Skin of body (tissue), 2 donors: Measurements from ENCODE around the gene OR56A1. TPM values are rescaled to one million over a fixed set of nuclear protein-coding genes. Genes with fewer than 3 reads are reported as not detected.
"Not testable (repeated sequence)": the region's sequence is repeated elsewhere in the genome, so short reads cannot be mapped to it uniquely, and the experiment has no call there.

Experiments
- DNase-seq: peaks from one replicate; lab custom pipeline; 2025; lab: John Stamatoyannopoulos, UW
- total RNA-seq: library from RNA; depleted of rRNA; stranded (reverse); fragments of >200 nt; gene quantifications from one replicate; pipeline ENCODE4 v1.2.3, GENCODE V29; 2014

Gene OR56A1
- not detected for total RNA-seq

DNA sequence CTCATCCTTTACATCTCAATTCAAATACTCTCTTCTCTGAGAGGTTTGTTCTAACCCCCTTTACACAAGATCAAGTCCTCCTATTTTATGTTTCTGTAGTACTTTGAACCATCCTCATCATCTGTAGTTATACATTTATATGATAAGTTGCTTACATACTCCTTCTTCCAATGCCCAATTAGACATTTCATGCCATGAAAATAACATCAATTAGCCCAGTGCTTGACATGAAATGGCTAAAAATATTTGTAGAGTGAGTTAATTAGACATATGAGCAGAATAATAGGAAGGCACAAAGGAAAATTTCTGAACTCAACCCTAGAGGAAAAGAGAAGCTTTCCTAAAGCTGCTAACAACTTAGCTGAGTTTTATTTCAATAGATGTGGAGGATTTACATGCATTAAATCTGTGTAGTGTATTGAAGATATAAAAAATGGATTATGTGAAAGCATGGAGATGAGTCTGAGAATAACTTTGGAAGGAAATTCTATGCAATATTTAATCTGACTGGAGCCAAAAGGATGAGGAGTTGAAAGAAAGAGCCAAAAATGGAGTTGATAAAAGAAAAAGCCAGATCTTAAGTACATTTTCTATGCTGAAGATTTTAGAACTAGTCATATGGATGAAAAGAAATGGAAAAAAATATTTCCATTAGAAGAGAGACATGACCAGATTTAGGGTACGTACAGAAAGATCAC, at the start of gene OR56A1:
Gene OR56A1 (minus strand): TSS at position 51 of the 698 bp plus-strand sequence. CDS start 3,066 bp downstream, outside the sequence.
- no peak for DNase-seq

GRCh38 chr11:6079463-6079862, 48.9 kb upstream of the OR56A1 start:
- no peak for DNase-seq

- DNase-seq = no peak
These were observed 47.2 kb upstream of the OR56A1 start for GRCh38 chr11:6077723-6078122.

DNA sequence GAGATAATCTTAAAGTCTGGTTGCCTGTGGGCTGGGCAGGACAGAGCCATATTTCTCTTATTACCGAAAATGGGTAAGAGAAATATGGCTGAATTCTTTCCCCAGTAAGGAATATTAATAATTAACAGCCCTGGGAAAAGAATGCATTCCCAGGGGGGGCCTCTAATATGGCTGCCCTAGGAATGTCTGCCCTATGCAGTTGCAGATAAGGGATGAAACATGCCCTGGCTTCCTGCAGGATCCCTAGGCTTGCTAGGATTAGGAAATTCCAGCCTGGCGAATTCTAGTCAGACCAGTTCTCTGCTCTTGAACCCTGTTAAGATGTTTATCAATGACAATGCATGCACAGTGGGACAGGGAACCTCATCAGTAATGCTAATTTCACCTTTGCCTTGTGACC, 45.9 kb upstream of the OR56A1 start:
- DNase-seq = not testable (repeated sequence)

DNA sequence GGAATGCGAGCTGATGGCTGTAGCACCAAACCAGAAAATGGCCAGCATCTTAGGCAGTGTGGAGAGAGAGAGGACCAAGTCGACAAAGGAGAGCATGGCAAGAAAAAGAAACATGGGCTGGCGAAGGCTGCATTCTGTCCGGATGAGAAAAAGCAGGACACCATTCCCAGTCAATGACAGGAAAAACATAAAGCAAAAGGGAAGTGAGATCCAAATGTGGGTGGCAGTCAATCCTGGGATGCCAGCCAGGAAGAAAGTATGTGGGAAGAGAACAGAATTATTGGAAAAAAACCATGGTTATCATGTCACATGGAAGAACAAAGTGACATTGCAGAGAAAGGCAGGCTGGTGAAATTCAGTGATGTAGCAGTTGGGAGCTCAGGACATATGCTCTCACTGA, 36.9 kb upstream of the OR56A1 start:
- no peak for DNase-seq

DNA sequence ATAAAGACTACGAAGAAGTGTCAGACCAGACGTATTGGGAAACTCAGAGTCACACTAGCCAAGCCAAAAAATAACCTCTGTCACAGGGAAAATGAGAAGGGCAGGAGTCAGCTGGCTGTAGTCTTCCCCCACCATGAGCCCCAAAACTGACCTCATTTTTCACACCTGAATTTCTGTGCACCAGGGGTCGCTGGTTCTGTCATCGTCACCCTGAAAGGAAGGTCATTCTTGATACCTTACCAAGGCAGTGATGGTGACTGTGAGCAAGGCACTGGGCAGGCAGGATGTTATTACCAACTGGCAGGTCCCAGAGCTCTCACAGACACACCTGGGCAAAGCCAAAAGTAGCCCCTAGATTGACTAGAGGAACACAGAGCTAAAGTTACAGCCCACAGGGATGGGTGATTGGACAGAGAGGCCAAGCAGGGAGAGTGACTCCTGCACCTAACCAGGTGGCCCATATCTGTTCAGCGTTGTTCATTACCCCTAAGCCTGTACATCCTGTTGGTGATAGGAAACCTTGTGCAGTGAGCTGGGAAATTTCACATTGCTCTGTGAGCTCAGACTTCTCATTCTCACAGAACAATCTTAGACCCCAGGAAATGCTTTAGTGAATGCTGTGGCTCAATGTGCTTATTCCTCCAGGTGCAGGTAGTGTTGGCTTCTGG, 32.3 kb upstream of the OR56A1 start:
- DNase-seq = no peak

DNA sequence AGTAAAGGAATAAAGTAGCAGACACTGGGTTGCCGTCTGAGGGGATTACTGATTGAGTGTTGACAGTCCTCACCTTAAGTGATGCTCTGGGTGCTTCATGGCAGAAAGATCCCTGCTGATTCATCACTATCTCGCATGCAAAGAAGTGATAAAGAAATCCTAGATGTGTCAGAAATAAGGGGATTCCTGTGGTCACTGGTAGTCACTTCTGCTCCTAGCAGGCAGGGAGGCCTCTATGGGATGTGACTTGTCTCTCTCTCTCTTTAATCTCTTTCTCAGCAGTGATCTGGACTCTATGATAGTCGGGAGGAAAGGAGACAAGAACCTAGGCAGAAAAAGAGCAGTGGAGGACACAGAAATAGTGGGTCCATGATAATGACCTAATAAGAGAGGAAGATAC, 30.9 kb upstream of the OR56A1 start:
- DNase-seq = no peak

GRCh38 chr11:6057452-6057851, 26.9 kb upstream of the OR56A1 start:
- DNase-seq = no peak

DNA sequence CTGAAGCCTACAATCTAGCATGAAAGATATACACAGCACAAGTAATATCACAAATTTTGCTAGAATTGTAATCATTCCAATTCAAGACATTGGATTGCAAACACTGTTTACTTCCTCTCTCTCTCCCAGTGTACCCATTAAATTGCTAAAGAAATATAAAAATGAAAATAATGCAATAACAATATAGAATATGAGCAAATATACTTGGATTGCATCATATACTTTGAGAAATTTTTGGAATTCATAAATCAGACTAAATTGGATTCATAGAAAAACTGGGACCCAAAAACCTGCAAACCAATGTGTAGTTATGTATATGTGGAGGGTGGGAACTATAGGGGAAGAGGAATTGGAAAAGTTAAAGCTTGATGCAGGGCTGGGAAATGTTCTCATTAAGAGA, 25.0 kb upstream of the OR56A1 start:
- no peak for DNase-seq

- DNase-seq = no peak
These were observed 21.8 kb upstream of the OR56A1 start for GRCh38 chr11:6052374-6052773.

- DNase-seq = no peak
These were observed 10.3 kb upstream of the OR56A1 start for GRCh38 chr11:6040874-6041273.

GRCh38 chr11:6027501-6027900, 3.1 kb downstream of the OR56A1 start:
- no peak for DNase-seq

GRCh38 chr11:6025056-6025455, 5.5 kb downstream of the OR56A1 start:
- DNase-seq = no peak

DNA sequence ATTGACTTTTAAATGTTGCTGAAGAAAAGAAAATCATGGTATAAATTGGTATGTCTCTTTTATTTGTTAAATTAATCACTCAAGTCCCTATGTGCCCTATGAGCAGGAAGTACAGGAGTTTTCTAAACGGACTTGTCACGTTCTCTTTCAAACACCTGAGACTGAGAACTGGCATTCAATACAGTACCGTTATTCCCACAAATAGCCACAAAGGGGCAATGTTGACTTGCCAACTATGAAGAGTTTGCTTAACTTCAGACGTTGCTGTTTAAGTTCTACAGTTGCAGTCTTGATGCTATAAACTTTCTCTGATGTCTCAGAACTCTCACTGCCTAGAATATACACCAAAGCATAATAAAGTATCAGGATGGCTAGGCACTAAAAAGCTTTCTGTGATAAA, 7.6 kb downstream of the OR56A1 start:
- DNase-seq = no peak

- no peak for DNase-seq
These were observed 17.5 kb downstream of the OR56A1 start for GRCh38 chr11:6013042-6013441.

DNA sequence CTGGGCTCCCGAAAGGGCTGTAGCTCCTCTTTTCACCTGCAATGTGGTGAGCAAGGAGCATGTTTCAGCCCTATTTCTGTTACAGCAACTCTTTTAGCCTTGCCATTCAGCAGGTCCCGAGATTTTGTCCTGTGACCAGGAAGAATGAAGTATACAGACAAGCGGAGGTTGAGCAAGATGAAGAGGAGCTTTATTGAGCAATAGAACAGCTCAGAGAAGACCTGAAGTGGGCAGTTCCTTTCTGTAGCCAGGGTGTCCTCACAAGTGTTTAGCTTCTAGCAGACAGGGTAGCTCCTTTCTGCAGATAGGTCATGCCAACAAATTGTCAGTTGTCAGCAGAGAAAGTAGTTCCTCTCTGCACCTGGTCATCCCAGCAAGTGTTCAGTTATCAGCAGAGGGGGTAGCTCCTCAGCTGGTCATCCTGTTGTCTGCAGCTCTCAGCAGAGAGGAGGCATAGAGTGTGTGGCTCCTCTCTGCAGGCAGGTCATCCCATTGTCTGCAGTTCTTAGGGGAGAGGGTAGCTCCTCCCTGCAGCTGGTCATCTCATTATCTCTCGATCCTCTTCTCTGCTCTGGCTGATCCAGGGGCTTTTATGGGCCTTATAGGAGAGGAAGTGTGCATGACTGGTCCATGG, 18.4 kb downstream of the OR56A1 start:
- DNase-seq = no peak

- DNase-seq = no peak
These were observed 23.7 kb downstream of the OR56A1 start, which contains the start of gene OR56A4 for GRCh38 chr11:6006846-6007245. OR56A4 (minus strand) TSS chr11:6006946; CDS start chr11:6002992, 3,954 bp downstream.

DNA sequence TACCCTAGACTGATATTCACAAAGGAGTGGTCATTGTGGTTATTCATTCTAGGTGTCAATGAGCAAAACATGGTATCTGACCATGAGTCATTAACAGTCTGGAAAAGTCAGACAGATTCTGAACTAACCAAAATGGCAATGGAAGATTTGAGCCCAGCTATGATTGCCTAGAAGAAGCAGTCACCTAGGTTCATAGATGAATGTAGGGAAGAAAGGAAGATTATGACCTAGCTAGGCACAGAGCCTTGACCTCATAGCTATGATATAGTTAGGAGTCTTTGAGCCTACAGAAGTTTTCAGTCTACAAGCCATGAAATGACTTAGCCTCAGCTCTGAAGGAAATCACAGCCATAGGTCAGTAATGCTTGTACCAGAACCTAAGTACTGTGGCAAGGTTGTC, 24.2 kb downstream of the OR56A1 start:
- DNase-seq = no peak

DNA sequence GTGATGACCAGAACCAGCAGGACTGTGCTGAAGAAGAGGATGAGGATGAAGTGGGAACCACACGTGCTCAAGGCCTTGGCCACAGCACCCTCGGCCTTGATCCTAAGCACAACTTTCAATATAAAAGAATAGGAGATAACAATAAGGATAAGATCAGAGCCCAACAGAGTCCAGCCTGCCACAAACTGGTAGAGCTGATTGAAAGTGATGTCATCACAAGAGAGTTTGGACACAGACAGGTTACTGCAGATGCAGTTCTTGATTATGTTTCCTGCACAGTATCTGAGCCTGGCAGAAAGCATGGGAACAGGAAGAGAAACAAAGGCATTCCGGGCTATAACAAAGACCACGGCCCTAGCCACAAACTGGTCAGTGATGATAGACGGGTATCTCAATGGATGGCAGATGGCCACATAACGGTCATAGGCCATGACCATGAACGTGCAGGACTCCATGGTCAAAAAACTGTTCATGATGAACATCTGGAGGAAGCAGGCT, 28.3 kb downstream of the OR56A1 start:
- no peak for DNase-seq

DNA sequence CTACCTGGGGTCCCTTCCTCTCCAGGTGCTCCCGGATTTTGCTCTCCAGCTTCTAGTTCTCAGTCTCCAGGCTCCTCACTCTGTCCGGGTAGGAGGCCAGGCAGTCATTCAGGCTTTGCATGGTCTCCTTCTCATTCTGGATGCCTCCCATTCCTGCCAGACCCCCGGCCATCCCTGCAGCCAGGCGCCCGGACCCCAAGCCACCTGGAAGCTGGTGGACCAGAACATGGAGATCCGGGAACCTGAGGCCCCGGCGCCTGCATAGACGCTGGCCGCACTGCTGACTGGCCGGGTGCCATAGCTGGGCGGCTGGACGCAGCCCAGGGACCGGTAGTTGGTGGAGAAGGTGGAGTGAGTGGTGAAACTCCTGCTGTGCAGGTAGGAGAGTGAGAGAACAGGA, 35.8 kb downstream of the OR56A1 start:
- no peak for DNase-seq

- DNase-seq = no peak
These were observed 37.8 kb downstream of the OR56A1 start for GRCh38 chr11:5992604-5993251.

- no peak for DNase-seq
These were observed 38.4 kb downstream of the OR56A1 start for GRCh38 chr11:5992150-5992549.
